ENCODE data around the gene ARPC1B. TPM values are rescaled to one million over a fixed set of nuclear protein-coding genes. Genes with fewer than 3 reads are reported as not detected.
"Not testable (repeated sequence)": the region's sequence is repeated elsewhere in the genome, so short reads cannot be mapped to it uniquely, and the experiment has no call there.

The ARPC1B gene
- 10 to 100 TPM; 18.0 to 55.7 TPM for polyA plus RNA-seq

DNA sequence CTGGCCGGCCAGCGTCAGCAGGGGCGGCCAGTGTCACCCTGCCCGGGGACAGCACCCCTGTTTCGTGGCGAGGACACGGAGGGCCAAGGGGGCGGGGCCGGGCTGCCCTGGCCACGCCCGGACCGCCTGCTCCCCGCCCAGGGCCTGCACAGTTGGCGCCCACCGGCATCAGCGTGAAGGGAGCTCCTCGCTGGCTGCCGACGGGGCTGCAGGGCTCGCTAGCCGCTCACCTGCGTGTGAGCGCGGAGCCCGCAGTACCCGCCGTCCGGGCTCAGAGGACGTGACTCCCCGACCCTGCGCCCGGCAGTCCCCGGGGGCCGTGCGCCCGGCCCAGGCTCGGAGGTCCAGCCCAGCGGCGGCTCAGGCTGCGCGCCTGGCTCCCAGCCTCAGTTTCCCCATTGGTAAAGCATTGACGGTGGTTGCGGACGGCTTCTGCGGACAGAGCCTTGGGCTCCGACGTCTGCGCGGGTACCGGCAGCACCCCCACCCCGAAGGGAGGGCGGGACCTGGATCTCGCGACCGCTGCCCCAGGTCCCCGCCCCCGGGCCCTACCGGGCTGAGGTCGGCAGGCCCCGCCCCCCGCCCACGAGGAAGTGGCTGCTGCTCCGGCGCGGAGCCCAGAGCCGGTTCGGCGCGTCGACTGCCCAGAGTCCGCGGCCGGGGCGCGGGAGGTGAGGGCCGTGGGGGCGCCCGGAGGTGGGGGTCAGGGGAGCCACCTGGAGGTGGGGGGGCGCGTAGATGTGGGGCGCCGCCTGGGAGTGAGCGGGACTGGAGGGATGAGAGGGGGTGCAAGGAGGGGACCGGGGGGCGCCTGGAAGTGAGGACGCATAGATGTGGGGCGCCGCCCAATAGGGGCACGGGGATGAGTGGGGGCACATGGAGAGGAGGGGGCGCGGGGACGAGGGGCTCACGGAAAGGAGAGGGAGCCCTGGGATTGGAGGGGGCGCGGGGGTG, at the start of gene ARPC1B:
ARPC1B (plus strand) TSS at position 620 of the 954 bp plus-strand sequence. CDS start 10,985 bp downstream, outside the sequence.
- Histone ChIP-seq H3K9me3 (ENCODE audit: control insufficient read depth in 2 of 2, insufficient read depth in 1 of 2, low read depth in 1 of 2, low read length in 1 of 2) (no peaks in the 10 kb centered on the region), H3K27me3 (ENCODE audit: control insufficient read depth in 1 of 2, insufficient read depth in 2 of 2, low read length in 2 of 2) (no peaks in the 10 kb centered on the region), H3K36me3 (ENCODE audit: control insufficient read depth in 2 of 2, insufficient read depth in 2 of 2, low read length in 1 of 2) (no peaks in the 10 kb centered on the region), H3K27ac (ENCODE audit: low read depth in 2 of 2, low read length in 1 of 2) (peak within 1 kb of the TSS; percentile 81 to 88), H3K4me3 (ENCODE audit: low read depth in 1 of 2, low read length in 2 of 2) (peak within 1 kb of the TSS; percentile 60 to 61), H3K4me1 (ENCODE audit: control insufficient read depth in 2 of 2, insufficient read depth in 2 of 2, low read length in 1 of 2) (peaks cover 2 to 3% of the 10 kb centered on the region in 2 donors)
- WGBS, 2 donors, result 2% methylated on average over 57 to 95 of the region's 95 CpGs

- Histone ChIP-seq H3K4me3 (ENCODE audit: low read depth in 1 of 2, low read length in 2 of 2) (peak overlapping the region; percentile 87 to 100), H3K36me3 (ENCODE audit: control insufficient read depth in 2 of 2, insufficient read depth in 2 of 2, low read length in 1 of 2) (no peaks in the 10 kb centered on the region), H3K9me3 (ENCODE audit: control insufficient read depth in 2 of 2, insufficient read depth in 1 of 2, low read depth in 1 of 2, low read length in 1 of 2) (no peaks in the 10 kb centered on the region), H3K27me3 (ENCODE audit: control insufficient read depth in 1 of 2, insufficient read depth in 2 of 2, low read length in 2 of 2) (no peaks in the 10 kb centered on the region), H3K4me1 (ENCODE audit: control insufficient read depth in 2 of 2, insufficient read depth in 2 of 2, low read length in 1 of 2) (peaks cover 0 to 4% of the 10 kb centered on the region in 2 donors), H3K27ac (ENCODE audit: low read depth in 2 of 2, low read length in 1 of 2) (peak overlapping the region; percentile 32 to 96)
- 23 to 28% methylated on average over 14 of the region's 14 CpGs for WGBS, 2 donors
Measured at GRCh38 chr7:99325001-99325493, 49.5 kb upstream of the ARPC1B start.

DNA sequence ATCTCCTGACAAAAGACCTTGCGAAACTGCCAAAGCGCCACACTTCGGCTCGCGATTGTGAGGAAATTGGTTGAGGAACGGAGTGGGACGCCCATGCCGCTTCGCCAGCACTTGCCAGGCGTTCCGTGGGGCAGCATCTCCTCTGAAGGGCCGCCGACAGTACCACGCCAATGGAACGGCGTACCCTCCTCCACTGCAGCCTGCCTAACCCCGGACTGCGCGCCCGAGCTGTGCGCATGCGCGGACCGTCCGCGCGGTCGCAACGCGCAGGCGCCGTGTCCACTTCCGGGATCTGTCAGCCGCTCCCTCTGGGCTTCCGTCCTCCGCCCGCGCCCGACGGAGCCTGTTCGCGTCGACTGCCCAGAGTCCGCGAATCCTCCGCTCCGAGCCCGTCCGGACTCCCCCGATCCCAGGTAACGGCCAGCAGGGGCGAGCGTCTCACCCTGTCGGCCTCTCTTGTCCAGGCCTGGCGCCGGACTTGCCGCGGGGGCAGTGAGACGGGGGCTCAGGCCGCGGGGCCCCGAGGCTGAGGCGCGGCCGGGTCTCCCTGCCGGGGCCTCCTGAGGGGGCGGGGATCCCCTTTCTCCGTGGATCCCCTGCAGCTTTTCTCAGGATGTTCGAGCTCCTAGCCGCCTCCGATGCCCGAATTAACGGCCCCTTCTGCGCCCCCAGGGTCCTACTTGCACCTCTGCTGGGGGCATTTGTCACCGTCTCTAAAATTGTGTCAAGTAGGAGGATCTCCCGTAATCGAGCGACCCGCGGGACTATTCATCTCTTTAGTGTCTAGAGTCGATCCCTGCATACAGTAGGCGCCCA, 48.7 kb upstream of the ARPC1B start, which contains the start of gene ARPC1A:
ARPC1A (plus strand) TSS at position 307 of the 816 bp plus-strand sequence. CDS start 7,456 bp downstream, outside the sequence.
- Histone ChIP-seq H3K36me3 (ENCODE audit: control insufficient read depth in 2 of 2, insufficient read depth in 2 of 2, low read length in 1 of 2) (no peaks in the 10 kb centered on the region), H3K4me3 (ENCODE audit: low read depth in 1 of 2, low read length in 2 of 2) (peak within 1 kb of the TSS; percentile 87 to 100), H3K4me1 (ENCODE audit: control insufficient read depth in 2 of 2, insufficient read depth in 2 of 2, low read length in 1 of 2) (peaks cover 0 to 4% of the 10 kb centered on the region in 2 donors), H3K27me3 (ENCODE audit: control insufficient read depth in 1 of 2, insufficient read depth in 2 of 2, low read length in 2 of 2) (no peaks in the 10 kb centered on the region), H3K27ac (ENCODE audit: low read depth in 2 of 2, low read length in 1 of 2) (peak within 1 kb of the TSS; percentile 58 to 96), H3K9me3 (ENCODE audit: control insufficient read depth in 2 of 2, insufficient read depth in 1 of 2, low read depth in 1 of 2, low read length in 1 of 2) (no peaks in the 10 kb centered on the region)
- 0% methylated on average over 82 of the region's 82 CpGs for WGBS, 2 donors

DNA sequence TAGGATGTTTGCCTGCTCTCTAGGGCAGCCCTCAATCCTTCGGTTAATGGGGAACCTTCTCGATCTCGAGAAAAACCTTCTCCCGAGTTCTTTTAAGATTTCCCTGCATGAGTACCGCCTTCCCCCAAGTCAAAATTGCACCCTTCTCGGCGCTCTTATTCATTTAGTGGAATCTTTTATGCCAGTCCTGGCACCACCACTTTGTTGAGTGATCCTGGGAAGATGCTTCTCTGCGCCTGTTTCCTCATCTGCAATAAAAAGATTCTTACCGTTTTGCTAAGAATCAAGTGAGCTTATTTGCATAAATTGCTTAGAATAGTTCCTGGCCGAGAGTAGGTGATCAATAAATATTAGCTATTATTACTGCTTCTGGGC, 48.1 kb upstream of the ARPC1B start:
- Histone ChIP-seq H3K27me3 (ENCODE audit: control insufficient read depth in 1 of 2, insufficient read depth in 2 of 2, low read length in 2 of 2) (no peaks in the 10 kb centered on the region), H3K4me3 (ENCODE audit: low read depth in 1 of 2, low read length in 2 of 2) (peak overlapping the region; percentile 87 to 100), H3K4me1 (ENCODE audit: control insufficient read depth in 2 of 2, insufficient read depth in 2 of 2, low read length in 1 of 2) (peaks cover 0 to 4% of the 10 kb centered on the region in 2 donors), H3K9me3 (ENCODE audit: control insufficient read depth in 2 of 2, insufficient read depth in 1 of 2, low read depth in 1 of 2, low read length in 1 of 2) (no peaks in the 10 kb centered on the region), H3K36me3 (ENCODE audit: control insufficient read depth in 2 of 2, insufficient read depth in 2 of 2, low read length in 1 of 2) (no peaks in the 10 kb centered on the region), H3K27ac (ENCODE audit: low read depth in 2 of 2, low read length in 1 of 2) (peak overlapping the region; percentile 58 to 96)
- WGBS, 2 donors, result 1% methylated on average over 10 of the region's 10 CpGs

GRCh38 chr7:99330314-99330961, 44.1 kb upstream of the ARPC1B start:
- WGBS, 2 donors, result 63 to 66% methylated on average over 8 of the region's 8 CpGs
- H3K27ac ChIP-seq (ENCODE audit: low read depth in 2 of 2, low read length in 1 of 2), result peak overlapping the region; percentile 62 to 69
- H3K36me3 ChIP-seq (ENCODE audit: control insufficient read depth in 2 of 2, insufficient read depth in 2 of 2, low read length in 1 of 2); H3K27me3 ChIP-seq (ENCODE audit: control insufficient read depth in 1 of 2, insufficient read depth in 2 of 2, low read length in 2 of 2); H3K4me1 ChIP-seq (ENCODE audit: control insufficient read depth in 2 of 2, insufficient read depth in 2 of 2, low read length in 1 of 2); H3K9me3 ChIP-seq (ENCODE audit: control insufficient read depth in 2 of 2, insufficient read depth in 1 of 2, low read depth in 1 of 2, low read length in 1 of 2); H3K4me3 ChIP-seq (ENCODE audit: low read depth in 1 of 2, low read length in 2 of 2): not testable (repeated sequence)

GRCh38 chr7:99331002-99331401, 43.5 kb upstream of the ARPC1B start:
- Histone ChIP-seq H3K4me1 (ENCODE audit: control insufficient read depth in 2 of 2, insufficient read depth in 2 of 2, low read length in 1 of 2) (no peaks in the 10 kb centered on the region), H3K36me3 (ENCODE audit: control insufficient read depth in 2 of 2, insufficient read depth in 2 of 2, low read length in 1 of 2) (peaks cover 0 to 8% of the 10 kb centered on the region in 2 donors), H3K27me3 (ENCODE audit: control insufficient read depth in 1 of 2, insufficient read depth in 2 of 2, low read length in 2 of 2) (no peaks in the 10 kb centered on the region), H3K9me3 (ENCODE audit: control insufficient read depth in 2 of 2, insufficient read depth in 1 of 2, low read depth in 1 of 2, low read length in 1 of 2) (no peaks in the 10 kb centered on the region), H3K27ac (ENCODE audit: low read depth in 2 of 2, low read length in 1 of 2) (peak overlapping the region; percentile 73 to 76), H3K4me3 (ENCODE audit: low read depth in 1 of 2, low read length in 2 of 2) (no peak overlapping the region)
- WGBS, 2 donors, result 84 to 92% methylated on average over 2 of the region's 2 CpGs

DNA sequence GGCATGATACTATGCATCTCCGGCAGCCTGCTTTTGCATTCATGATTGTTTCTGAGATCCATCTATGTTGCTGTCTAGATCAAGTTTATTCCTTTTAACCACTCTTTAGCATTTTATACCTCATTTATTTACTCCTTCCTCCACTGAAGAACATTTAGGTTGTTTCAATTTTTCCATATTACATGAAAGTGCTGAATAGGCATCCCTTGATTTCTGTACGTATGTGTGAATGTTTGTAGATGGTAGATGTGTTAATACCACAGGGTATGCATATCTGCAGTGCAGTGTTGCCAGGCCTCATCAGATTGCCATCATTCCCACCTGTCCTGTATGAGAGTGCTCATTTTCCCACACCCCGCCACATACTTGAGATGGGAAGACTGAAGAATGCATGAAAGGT, 34.9 kb upstream of the ARPC1B start:
- H3K9me3 ChIP-seq (ENCODE audit: control insufficient read depth in 2 of 2, insufficient read depth in 1 of 2, low read depth in 1 of 2, low read length in 1 of 2), result no peaks in the 10 kb centered on the region
- H3K27me3 ChIP-seq (ENCODE audit: control insufficient read depth in 1 of 2, insufficient read depth in 2 of 2, low read length in 2 of 2), result no peaks in the 10 kb centered on the region
- peaks cover 8 to 19% of the 10 kb centered on the region in 2 donors for H3K36me3 ChIP-seq (ENCODE audit: control insufficient read depth in 2 of 2, insufficient read depth in 2 of 2, low read length in 1 of 2)
- no peaks in the 10 kb centered on the region for H3K4me1 ChIP-seq (ENCODE audit: control insufficient read depth in 2 of 2, insufficient read depth in 2 of 2, low read length in 1 of 2)
- WGBS, 2 donors, result 95 to 96% methylated on average over 3 of the region's 3 CpGs
- H3K4me3 ChIP-seq (ENCODE audit: low read depth in 1 of 2, low read length in 2 of 2), result no peak overlapping the region
- H3K27ac ChIP-seq (ENCODE audit: low read depth in 2 of 2, low read length in 1 of 2), result no peak overlapping the region

DNA sequence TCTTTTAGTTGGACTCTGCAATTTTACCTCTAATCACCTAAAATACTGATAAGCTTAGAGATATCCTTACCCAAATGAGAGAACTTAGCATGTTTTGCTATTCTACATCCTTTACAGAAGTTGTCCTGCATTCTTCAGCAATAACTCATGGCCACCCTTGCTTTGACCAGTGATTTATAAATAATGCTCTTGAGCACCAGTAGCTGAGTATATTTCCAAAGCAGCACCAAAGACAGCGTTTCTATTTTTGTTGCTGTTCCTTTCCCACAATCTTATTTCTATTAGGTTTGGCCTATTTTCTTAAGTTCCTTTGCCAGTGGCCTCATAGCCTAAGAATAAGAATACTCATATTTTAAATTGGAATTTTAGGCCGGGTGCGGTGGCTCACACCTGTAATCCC, 33.9 kb upstream of the ARPC1B start:
- H3K4me3 ChIP-seq (ENCODE audit: low read depth in 1 of 2, low read length in 2 of 2), result no peak overlapping the region
- H3K9me3 ChIP-seq (ENCODE audit: control insufficient read depth in 2 of 2, insufficient read depth in 1 of 2, low read depth in 1 of 2, low read length in 1 of 2), result no peaks in the 10 kb centered on the region
- no peaks in the 10 kb centered on the region for H3K4me1 ChIP-seq (ENCODE audit: control insufficient read depth in 2 of 2, insufficient read depth in 2 of 2, low read length in 1 of 2)
- no peaks in the 10 kb centered on the region for H3K27me3 ChIP-seq (ENCODE audit: control insufficient read depth in 1 of 2, insufficient read depth in 2 of 2, low read length in 2 of 2)
- 90 to 92% methylated on average over 3 of the region's 3 CpGs for WGBS, 2 donors
- H3K27ac ChIP-seq (ENCODE audit: low read depth in 2 of 2, low read length in 1 of 2), result no peak overlapping the region
- peaks cover 8 to 19% of the 10 kb centered on the region in 2 donors for H3K36me3 ChIP-seq (ENCODE audit: control insufficient read depth in 2 of 2, insufficient read depth in 2 of 2, low read length in 1 of 2)

Measured in esophagus (tissue), 2 donors.